Breast epithelium (tissue), 3 donors: Measurements from ENCODE around the gene ASB16.

Experiments
- CTCF ChIP-seq, 3 donors: fragments of 450-650 bp; IDR thresholded peaks; one replicate each; pipeline ENCODE4 v1.5.1; 2016 to 2017; ENCODE audit warnings: antibody characterized with exemption in 3 of 3, mild to moderate bottlenecking in 3 of 3, moderate library complexity in 3 of 3
- POLR2A ChIP-seq: fragments of 450-650 bp; IDR thresholded peaks from one replicate; pipeline ENCODE4 v1.6.1; 2016; ENCODE audit warnings: antibody characterized with exemption, mild to moderate bottlenecking, moderate library complexity
- POLR2AphosphoS5 ChIP-seq, 3 donors: sonication (generic); formaldehyde crosslinking; IDR thresholded peaks; one replicate each; pipeline ENCODE4 v1.6.1; 2017; ENCODE audit warnings: antibody characterized with exemption in 3 of 3

GRCh38 chr17:44197107-44197506, 26.6 kb downstream of the ASB16 start:
- TF ChIP-seq POLR2A (no peak), CTCF (IDR thresholded peaks at IDR 0.05) (no peak), POLR2AphosphoS5 (IDR thresholded peaks at IDR 0.05) (no peak)
